IPS DF 6.9 (cell line): ENCODE measurements around the gene SCAMP4.

Experiments
- DNase-seq: peaks from one replicate; pipeline ENCODE4 v3.0.0-alpha.2; 2013; ENCODE audit warnings: low read depth, low spot score
- H3K27ac ChIP-seq: one replicate; pipeline ENCODE4 v1.5.1; 2013; ENCODE audit warnings: low read length, control low read depth
- H3K27me3 ChIP-seq: 2 replicates; pipeline ENCODE4 v1.6.1; 2013; ENCODE audit warnings: mild to moderate bottlenecking, low read length; ENCODE audit not compliant: control insufficient read depth, insufficient read depth
- H3K36me3 ChIP-seq: 2 replicates; pipeline ENCODE4 v1.6.1; 2013; ENCODE audit warnings: low read length; ENCODE audit not compliant: control insufficient read depth, insufficient read depth
- H3K4me1 ChIP-seq: 2 replicates; pipeline ENCODE4 v1.6.1; 2013; ENCODE audit warnings: low read length; ENCODE audit not compliant: control insufficient read depth, insufficient read depth
- H3K4me3 ChIP-seq: 2 replicates; pipeline ENCODE4 v1.5.1; 2013; ENCODE audit warnings: mild to moderate bottlenecking, low read length
- H3K9me3 ChIP-seq: 2 replicates; pipeline ENCODE4 v1.6.1; 2013; ENCODE audit warnings: low read length, inconsistent platforms; ENCODE audit not compliant: control insufficient read depth, insufficient read depth
- WGBS: extraction: QIAGEN DNeasy Blood & Tissue Kit; methylation state at CpG from one replicate; pipeline ENCODE4 v1.1.7; 2013; ENCODE audit warnings: mixed read lengths, missing lambda C conversion rate; ENCODE audit not compliant: insufficient read length, insufficient coverage; 5-methylcytosine and 5-hydroxymethylcytosine counted together

The SCAMP4 gene

DNA sequence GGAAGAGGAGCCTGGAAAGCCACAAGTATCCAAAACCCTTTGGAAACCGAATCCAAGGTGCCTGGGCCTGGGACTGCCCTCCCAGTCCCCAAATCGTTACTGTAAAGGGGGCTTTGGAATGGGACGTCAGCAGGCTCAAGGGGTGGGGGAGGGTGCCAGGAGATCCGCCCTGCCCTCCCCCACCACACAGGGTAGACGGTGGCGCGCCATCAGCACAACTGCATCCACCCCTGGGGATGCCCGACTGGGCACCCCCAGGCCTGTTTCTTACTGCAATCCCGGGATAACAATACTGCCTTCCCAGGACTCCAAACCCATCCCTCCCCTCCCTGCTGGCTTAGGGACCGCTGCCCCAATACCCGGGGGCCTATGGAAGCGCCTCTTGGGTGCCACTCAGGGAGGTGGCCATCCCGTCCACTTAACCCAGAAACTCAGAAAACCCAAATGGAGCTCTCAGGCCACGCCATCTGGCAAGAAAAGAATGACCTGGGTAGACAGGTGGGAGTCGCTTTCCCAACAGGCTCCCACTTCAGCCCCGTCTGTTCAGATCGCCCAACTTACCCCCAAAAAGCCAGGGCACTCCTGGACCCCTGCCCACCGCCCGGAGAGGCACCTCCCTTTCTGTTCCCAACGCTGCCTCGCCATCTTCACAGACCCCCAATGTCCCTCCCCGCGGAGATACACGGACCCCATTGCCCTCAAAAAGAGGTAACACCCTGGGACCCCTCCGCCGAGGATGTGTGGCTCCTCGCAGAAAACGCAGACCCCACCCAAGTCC is 44.2 kb upstream of the SCAMP4 start:
- no CpG with 5 or more reads among the region's 28 CpGs for WGBS
- Histone ChIP-seq H3K27me3 (no peaks in the 10 kb centered on the region), H3K4me1 (peaks cover 31% of the 10 kb centered on the region), H3K36me3 (no peaks in the 10 kb centered on the region; the same call in 1 of the 2 replicates), H3K27ac (no peak overlapping the region), H3K4me3 (peak overlapping the region; percentile 95; the same call in 1 of the 2 replicates), H3K9me3 (no peaks in the 10 kb centered on the region)
- DNase-seq = no peak

DNA sequence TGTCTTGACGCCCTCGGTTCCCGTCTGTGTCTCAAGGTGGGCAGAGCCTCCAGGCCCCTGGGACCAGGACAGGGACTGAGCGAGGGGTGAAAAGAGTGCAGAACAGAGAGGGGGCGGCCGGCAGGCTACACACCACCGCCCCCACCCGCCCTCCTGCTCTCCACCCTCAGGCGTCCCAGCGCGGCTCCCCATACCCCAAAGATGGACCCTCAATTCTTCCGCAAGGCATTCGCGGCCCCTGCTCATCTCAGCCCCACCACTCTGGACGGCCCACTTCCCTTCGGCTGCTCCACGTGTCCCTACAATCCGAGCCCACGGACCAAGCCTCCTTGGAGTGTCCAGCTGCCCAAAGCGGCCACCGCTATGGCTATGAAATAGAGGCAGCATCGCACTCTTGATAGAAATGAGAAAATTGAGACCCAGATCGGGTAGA is 43.6 kb upstream of the SCAMP4 start:
- H3K27ac ChIP-seq = no peak overlapping the region
- no peaks in the 10 kb centered on the region for H3K27me3 ChIP-seq
- no CpG with 5 or more reads among the region's 23 CpGs for WGBS
- no peaks in the 10 kb centered on the region for H3K9me3 ChIP-seq
- no peaks in the 10 kb centered on the region; the same call in 1 of the 2 replicates for H3K36me3 ChIP-seq
- H3K4me1 ChIP-seq = peaks cover 25% of the 10 kb centered on the region
- DNase-seq = no peak
- peak overlapping the region; percentile 95; the same call in 1 of the 2 replicates for H3K4me3 ChIP-seq

DNA sequence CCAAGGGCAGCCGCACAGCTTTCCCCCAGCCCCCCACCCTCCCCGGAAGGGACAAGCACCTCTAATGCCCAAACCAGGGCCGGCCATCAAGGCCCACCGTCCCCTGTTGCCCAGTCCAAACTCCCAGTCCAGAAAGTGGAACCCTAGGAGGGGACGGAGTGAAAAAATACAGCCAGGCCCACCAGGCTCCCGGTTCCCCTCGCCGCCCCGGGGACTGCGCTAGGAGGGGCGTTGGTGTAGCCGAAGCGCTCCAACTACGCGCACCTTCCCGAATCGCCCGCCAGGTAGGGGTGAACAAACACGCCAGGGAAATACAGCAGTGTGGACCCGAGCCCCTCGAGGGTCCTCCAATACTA is 43.2 kb upstream of the SCAMP4 start:
- no CpG with 5 or more reads among the region's 21 CpGs for WGBS
- H3K4me1 ChIP-seq = peaks cover 25% of the 10 kb centered on the region
- H3K27me3 ChIP-seq = no peaks in the 10 kb centered on the region
- H3K4me3 ChIP-seq = peak overlapping the region; percentile 95; the same call in 1 of the 2 replicates
- H3K9me3 ChIP-seq = no peaks in the 10 kb centered on the region
- no peak overlapping the region for H3K27ac ChIP-seq
- DNase-seq = no peak
- no peaks in the 10 kb centered on the region; the same call in 1 of the 2 replicates for H3K36me3 ChIP-seq

DNA sequence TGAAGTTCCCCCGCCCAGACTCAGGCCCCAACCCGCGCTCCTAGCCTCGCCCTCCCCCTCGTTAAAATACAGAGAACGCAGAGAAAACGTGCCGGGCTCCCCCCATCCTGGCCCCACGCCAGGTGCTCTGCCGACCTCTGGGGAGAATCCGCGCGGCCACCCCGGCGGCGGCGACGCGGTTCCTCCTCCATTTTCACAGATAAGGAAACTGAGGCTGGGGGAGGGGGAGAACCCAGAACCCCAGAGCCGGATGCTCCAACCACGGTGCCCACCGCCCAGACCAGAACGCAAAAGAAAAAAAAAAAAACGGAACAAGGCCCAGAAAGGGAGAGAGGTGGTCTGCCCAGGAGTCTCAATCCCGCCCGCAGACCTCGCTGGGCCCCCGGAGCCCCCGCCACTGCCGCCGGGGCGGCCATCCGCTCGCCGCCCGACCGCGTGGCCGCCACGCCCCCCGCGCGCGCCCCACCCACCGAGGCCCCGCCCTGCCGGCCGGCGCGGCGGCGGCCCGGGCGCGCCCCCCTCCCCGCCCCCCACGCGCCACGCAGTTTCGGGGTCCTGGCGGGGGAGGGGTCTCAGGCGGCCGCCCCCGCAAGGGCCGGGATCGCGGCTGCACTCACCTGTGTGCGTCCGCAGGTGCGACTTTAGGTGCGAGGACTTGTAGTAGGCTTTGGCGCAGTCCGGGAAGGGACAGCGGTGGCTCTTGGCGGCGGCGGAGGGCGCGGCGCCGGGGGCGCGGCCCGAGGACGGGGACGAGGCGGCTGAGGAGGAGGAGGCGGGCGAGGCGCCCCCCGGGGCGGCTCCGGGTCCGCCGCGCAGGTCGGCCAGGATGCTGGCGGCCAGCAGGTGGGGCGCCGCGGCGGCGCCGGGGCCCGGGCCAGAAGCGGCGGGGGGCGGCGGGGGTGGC is 42.5 kb upstream of the SCAMP4 start:
- H3K27me3 ChIP-seq = no peaks in the 10 kb centered on the region
- H3K36me3 ChIP-seq = no peaks in the 10 kb centered on the region; the same call in 1 of the 2 replicates
- H3K4me1 ChIP-seq = peaks cover 25% of the 10 kb centered on the region
- WGBS = no CpG with 5 or more reads among the region's 109 CpGs
- H3K4me3 ChIP-seq = peak overlapping the region; percentile 95
- H3K27ac ChIP-seq = no peak overlapping the region
- H3K9me3 ChIP-seq = no peaks in the 10 kb centered on the region
- DNase-seq = no peak

DNA sequence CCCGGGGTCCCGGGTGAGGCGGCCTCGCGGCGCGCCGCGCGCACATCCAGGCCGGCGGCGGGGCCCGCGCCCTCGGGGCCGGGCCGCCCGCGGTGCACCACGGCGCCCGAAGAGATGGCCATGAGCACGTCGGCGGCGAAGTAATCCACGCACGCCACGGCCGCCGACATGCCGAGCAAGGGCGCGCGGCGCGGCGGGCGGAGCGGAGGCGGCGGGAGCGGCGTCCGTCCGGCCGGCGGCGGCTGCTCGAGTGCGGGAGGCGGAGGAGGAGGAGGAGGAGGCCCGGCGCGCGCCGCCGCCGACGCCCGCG is 41.9 kb upstream of the SCAMP4 start, which contains the start of gene KLF16:
Gene KLF16 (minus strand): TSS at position 252 of the 310 bp plus-strand sequence. CDS start 82 bp downstream, at position 170.
- Histone ChIP-seq H3K27ac (no peak within 1 kb of the TSS), H3K27me3 (no peaks in the 10 kb centered on the region), H3K4me1 (peaks cover 19% of the 10 kb centered on the region), H3K9me3 (no peaks in the 10 kb centered on the region), H3K4me3 (peak within 1 kb of the TSS; percentile 95), H3K36me3 (no peaks in the 10 kb centered on the region; the same call in 1 of the 2 replicates)
- no CpG with 5 or more reads among the region's 63 CpGs for WGBS
- no peak for DNase-seq

DNA sequence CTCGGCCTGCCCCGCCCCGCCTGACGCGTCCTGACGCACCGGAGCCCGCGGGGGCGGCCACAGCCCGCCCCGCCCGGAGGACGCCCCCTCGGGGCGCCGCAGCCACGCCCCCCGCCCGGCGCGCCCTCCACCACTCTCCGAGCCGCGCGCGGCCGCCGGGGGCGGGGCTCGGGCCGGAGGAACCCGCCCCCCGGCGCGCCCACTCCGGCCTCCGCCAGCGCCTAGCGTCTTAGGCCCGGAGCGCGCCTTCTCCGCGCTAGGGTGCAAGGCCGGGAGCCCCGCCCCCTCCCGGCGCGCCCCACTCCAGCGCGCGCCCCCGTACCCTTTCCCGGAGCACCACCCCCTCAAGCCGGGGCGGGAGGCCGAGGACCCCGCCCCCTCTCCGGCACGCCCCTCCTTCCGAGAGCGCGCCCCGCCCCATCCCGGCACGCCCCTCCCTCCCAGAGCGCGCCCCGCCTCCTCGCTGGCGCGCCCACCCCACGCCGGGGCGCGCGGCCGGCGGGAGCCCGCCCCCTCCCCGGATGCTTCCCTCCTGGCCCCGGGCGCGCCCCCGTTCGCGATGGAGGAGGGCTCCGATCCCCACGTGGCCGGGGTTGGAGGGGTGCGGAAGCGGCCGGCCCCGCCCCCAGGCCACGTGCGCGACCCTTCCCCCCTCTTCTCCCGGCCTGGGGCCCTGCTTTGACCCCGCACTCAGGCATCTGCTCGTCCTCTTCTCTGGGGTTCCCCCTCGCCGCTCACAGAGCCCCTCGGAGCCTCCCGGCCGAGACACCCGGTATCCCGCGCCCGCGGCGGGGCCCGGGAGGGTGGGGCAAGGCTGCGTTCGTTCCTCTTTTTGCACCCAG is 41.3 kb upstream of the SCAMP4 start:
- DNase-seq = no peak
- peak overlapping the region; percentile 95 for H3K4me3 ChIP-seq
- H3K27ac ChIP-seq = no peak overlapping the region
- peaks cover 15% of the 10 kb centered on the region for H3K4me1 ChIP-seq
- no CpG with 5 or more reads among the region's 115 CpGs for WGBS
- no peaks in the 10 kb centered on the region; the same call in 1 of the 2 replicates for H3K36me3 ChIP-seq
- H3K9me3 ChIP-seq = no peaks in the 10 kb centered on the region
- no peaks in the 10 kb centered on the region for H3K27me3 ChIP-seq

DNA sequence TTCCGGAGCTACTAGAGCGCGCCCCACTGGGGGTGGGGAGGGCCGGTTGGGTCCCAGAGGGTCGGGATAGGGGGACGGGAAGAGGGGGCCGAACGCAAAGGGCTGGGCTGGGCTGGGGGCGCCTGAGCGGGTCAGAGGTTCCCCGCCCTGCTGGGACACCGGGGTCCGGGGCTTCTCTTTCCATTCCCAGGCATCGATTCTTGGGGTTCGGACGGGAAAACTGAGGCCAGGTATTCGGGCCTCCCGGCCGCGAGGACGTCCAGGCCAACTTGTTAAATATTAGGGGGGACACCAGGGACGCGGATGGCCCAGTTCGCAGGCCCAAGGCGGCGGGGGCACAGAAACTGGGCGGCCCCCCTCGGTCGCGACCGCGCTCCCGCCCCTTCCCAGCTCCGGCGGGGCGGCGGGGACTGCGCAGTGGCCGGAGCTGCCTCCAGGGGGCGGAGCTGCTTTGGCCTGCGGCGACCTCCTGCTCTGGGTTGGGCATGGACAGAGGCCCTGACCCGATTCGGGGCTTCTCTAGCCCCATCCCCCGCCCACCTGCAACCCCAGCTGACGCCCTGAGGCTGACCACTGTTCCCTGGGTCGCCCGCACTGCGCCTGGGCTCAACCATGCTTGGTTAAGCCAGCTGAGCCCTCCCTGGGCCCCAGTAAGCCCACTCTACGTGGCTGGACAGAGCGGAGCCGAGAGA is 40.6 kb upstream of the SCAMP4 start:
- H3K9me3 ChIP-seq = no peaks in the 10 kb centered on the region
- H3K27me3 ChIP-seq = no peaks in the 10 kb centered on the region
- WGBS = no CpG with 5 or more reads among the region's 52 CpGs
- DNase-seq = no peak
- H3K4me1 ChIP-seq = peaks cover 9% of the 10 kb centered on the region
- H3K36me3 ChIP-seq = no peaks in the 10 kb centered on the region; the same call in 1 of the 2 replicates
- no peak overlapping the region for H3K27ac ChIP-seq
- peak overlapping the region; percentile 77 for H3K4me3 ChIP-seq

DNA sequence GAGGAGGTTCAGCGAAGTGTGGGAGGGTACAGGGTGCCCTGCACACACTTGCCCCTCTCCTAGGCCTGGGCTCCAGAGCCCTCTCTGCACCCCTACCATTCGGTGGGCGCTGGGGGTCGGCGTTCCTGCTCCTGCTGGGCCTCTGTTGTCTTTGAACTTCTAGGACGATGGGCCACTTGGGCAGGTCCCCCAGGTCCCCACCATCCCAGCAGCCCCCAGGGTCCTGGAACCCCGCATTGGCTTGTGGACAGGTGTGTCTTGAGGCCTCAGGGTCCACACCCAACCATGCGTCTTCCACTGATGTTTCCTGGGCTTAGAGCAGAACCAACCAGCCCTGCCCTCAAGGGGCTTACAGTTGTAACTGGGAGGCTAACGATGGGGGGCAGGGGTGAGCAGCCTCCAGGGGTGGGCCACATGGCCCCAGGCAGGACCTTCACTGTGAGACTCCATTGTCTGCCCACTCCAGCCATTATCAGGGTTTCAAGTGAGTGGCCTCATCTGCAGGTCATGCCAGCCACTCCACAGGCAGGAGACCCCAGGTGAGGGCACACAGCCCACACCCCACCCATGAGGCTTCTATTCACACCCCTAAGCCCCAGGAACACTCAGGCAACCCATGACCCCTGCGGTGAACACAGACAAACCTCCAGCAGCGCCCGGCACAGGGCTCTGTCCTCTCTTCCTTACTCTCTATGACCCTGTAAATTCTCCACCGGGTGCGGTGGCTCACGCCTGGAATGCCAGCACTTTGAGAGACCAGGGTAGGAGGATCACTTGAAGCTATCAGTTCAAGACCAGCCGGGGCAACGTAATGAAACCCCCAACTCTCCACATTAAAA is 39.8 kb upstream of the SCAMP4 start:
- no CpG with 5 or more reads among the region's 17 CpGs for WGBS
- DNase-seq = no peak
- Histone ChIP-seq H3K27me3 (no peaks in the 10 kb centered on the region), H3K4me1 (peaks cover 6% of the 10 kb centered on the region), H3K9me3 (no peaks in the 10 kb centered on the region), H3K27ac (no peak overlapping the region), H3K4me3 (peak overlapping the region; percentile 77; the same call in 1 of the 2 replicates), H3K36me3 (no peaks in the 10 kb centered on the region; the same call in 1 of the 2 replicates)
